NCI-H1417 (cell line): ENCODE results near the gene FAM118A.
"Not testable (repeated sequence)": the region's sequence is repeated elsewhere in the genome, so short reads cannot be mapped to it uniquely, and the experiment has no call there.

ENCODE experiments used
- DNase-seq, 3 experiments: peaks; one replicate each; lab custom pipeline; 2025; lab: John Stamatoyannopoulos, UW

The FAM118A gene

GRCh38 chr22:45310331-45310976, 720 bp downstream of the FAM118A start:
- peak in 2 of 3 experiments; percentile 22 to 45 for DNase-seq

- no peak for DNase-seq
These were observed 1.3 kb downstream of the FAM118A start for GRCh38 chr22:45310977-45311531.

- DNase-seq, result no peak
These were observed 2.7 kb downstream of the FAM118A start for GRCh38 chr22:45312415-45312814.

- DNase-seq, result no peak
These were observed 3.1 kb downstream of the FAM118A start for GRCh38 chr22:45312856-45313255.

- no peak for DNase-seq
These were observed 4.5 kb downstream of the FAM118A start for GRCh38 chr22:45314054-45314721.

GRCh38 chr22:45314786-45315185, 5.1 kb downstream of the FAM118A start:
- no peak for DNase-seq

- no peak for DNase-seq
These were observed 7.2 kb downstream of the FAM118A start for GRCh38 chr22:45316796-45317526.

GRCh38 chr22:45317551-45318167, 7.9 kb downstream of the FAM118A start:
- no peak for DNase-seq

GRCh38 chr22:45318168-45318557, 8.4 kb downstream of the FAM118A start:
- DNase-seq, result peak; percentile 24 to 89 (median 67)

GRCh38 chr22:45318558-45319323, 9.0 kb downstream of the FAM118A start:
- DNase-seq, result no peak

GRCh38 chr22:45319324-45319685, 9.6 kb downstream of the FAM118A start:
- no peak for DNase-seq

GRCh38 chr22:45320357-45320976, 10.7 kb downstream of the FAM118A start:
- no peak for DNase-seq

- no peak for DNase-seq
These were observed 12.1 kb downstream of the FAM118A start for GRCh38 chr22:45321827-45322226.

- no peak for DNase-seq
These were observed 13.3 kb downstream of the FAM118A start for GRCh38 chr22:45322873-45323525.

- DNase-seq, result no peak
These were observed 14.0 kb downstream of the FAM118A start for GRCh38 chr22:45323695-45324094.

GRCh38 chr22:45324311-45324711, 14.6 kb downstream of the FAM118A start:
- no peak for DNase-seq

GRCh38 chr22:45328261-45328660, 18.5 kb downstream of the FAM118A start:
- not testable (repeated sequence) for DNase-seq

GRCh38 chr22:45328822-45329529, 19.2 kb downstream of the FAM118A start:
- DNase-seq, result peak in 1 of 3 experiments; percentile 6

- peak in 1 of 3 experiments; percentile 27 for DNase-seq
These were observed 19.8 kb downstream of the FAM118A start for GRCh38 chr22:45329530-45329936.

GRCh38 chr22:45330548-45330947, 20.8 kb downstream of the FAM118A start:
- DNase-seq, result no peak
